ENCODE results near the gene ZNF8.

- TF ChIP-seq CTCF (IDR thresholded peaks at IDR 0.05) (no peak), POLR2A (IDR thresholded peaks at IDR 0.05) (no peak)
Measured at GRCh38 chr19:58311345-58311865, 32.6 kb downstream of the ZNF8 start.

Measured in right lobe of liver (tissue), 4 donors.